Adrenal gland (tissue), 12 donors: ENCODE data around the gene EFNB1. TPM values are rescaled to one million over a fixed set of nuclear protein-coding genes. Genes with fewer than 3 reads are reported as not detected.
A peak's percentile ranks its signal among the peaks of the same experiment; 100 is the strongest.

Experiments used
- DNase-seq, 7 donors: peaks; one replicate each; pipeline ENCODE4 v3.0.0-alpha.2; 2019 to 2020
- H3K27ac ChIP-seq, 5 donors: fragments of 200-600 bp; sonication (generic) in 4 of 5; 1 replicate in 3 of 5; 2 replicates in 2 of 5; pipeline versions ENCODE4 v1.5.1 to v1.8.0; 2016 to 2020; ENCODE audit warnings: mild to moderate bottlenecking in 1 of 5
- H3K27me3 ChIP-seq: fragments of 200-600 bp; 2 replicates; pipeline ENCODE4 v1.8.0; 2021
- H3K36me3 ChIP-seq, 2 donors: fragments of 200-600 bp; replicated peaks in 1 of 2; 1 replicate in 1 of 2; 2 replicates in 1 of 2; pipeline versions ENCODE4 v1.5.1 to v1.8.0; 2018 to 2022
- H3K4me1 ChIP-seq, 2 donors: fragments of 200-600 bp; replicated peaks in 1 of 2; 1 replicate in 1 of 2; 2 replicates in 1 of 2; pipeline versions ENCODE4 v1.5.1 to v1.8.0; 2018 to 2021
- H3K4me3 ChIP-seq, 4 donors: fragments of 200-600 bp; sonication (generic) in 3 of 4; one replicate each; pipeline ENCODE4 v1.5.1; 2016 to 2018
- H3K9me3 ChIP-seq, 3 donors: fragments of 200-600 bp; sonication (generic) in 1 of 3; replicated peaks in 1 of 3; 1 replicate in 2 of 3; 2 replicates in 1 of 3; pipeline versions ENCODE4 v1.5.1 to v1.8.0; 2016 to 2021
- CTCF ChIP-seq, 6 experiments: fragments of 450-650 bp in 4 of 6; fragments of 200-600 bp in 2 of 6; sonication (generic) in 1 of 6; IDR thresholded peaks; 1 replicate in 5 of 6; 2 replicates in 1 of 6; pipeline versions ENCODE4 v1.5.1 to v1.8.0; 2016 to 2021; ENCODE audit warnings: antibody characterized with exemption in 6 of 6, mild to moderate bottlenecking in 2 of 6, moderate library complexity in 1 of 6
- POLR2A ChIP-seq, 2 donors: fragments of 450-650 bp; IDR thresholded peaks; one replicate each; pipeline ENCODE4 v1.6.1; 2017; ENCODE audit warnings: antibody characterized with exemption in 2 of 2, mild to moderate bottlenecking in 2 of 2, moderate library complexity in 1 of 2
- whole genome bisulfite sequencing, 4 donors: extraction: QIAGEN DNeasy Blood & Tissue Kit in 2 of 4; methylation state at CpG; one replicate each; pipeline versions ENCODE4 v1.1.5 to v1.1.7; 2013 to 2017; 5-methylcytosine and 5-hydroxymethylcytosine counted together
- intact Hi-C, 2 donors: fragments of 100-400 bp; cut with DNase I; formaldehyde crosslinking; loops; one replicate each; pipeline versions ENCODE4 v1.14.1 to v1.15.0; 2022 to 2023
- polyA plus RNA-seq, 3 donors: library from polyadenylated mRNA; stranded (reverse); fragments of 200-250 nt in 2 of 3; fragments of 350-450 nt in 1 of 3; fragmentation: Illumina TruSeq in 1 of 3; extraction: RNeasy Lipid Tissue Mini Kit (QIAGEN cat#74804) in 1 of 3; gene quantifications; one replicate each; pipeline ENCODE4 v1.2.3, GENCODE V29; 2013 to 2014
- total RNA-seq, 9 donors: library from RNA; depleted of rRNA in 4 of 9; stranded (reverse); fragments of >200 nt in 4 of 9; fragments of 120-200 nt in 1 of 9; fragmentation: NEBNext Ultra II Directional in 1 of 9; extraction: Animal tissue kit (Norgen Biotek cat#: 25700) in 1 of 9; gene quantifications; one replicate each; pipeline versions ENCODE4 v1.1.0 to v1.2.4, GENCODE V29; 2013 to 2023
- donor health status: healthy with polysubstance abuse.
- donor health status: Bipolar disorder and iron deficiency.
- donor health status: DM: yes; HTN: yes; CAD: no.
- donor health status: DM: no; HTN: no; CAD: no.
- donor health status: DM: no; HTN: no; CAD: no.
- donor health status: DM: yes; HTN: yes; CAD: no.

EFNB1 gene
- total and polyA plus RNA-seq, 12 donors, result 14.0 to 66.5 (median 40.5) TPM

DNA sequence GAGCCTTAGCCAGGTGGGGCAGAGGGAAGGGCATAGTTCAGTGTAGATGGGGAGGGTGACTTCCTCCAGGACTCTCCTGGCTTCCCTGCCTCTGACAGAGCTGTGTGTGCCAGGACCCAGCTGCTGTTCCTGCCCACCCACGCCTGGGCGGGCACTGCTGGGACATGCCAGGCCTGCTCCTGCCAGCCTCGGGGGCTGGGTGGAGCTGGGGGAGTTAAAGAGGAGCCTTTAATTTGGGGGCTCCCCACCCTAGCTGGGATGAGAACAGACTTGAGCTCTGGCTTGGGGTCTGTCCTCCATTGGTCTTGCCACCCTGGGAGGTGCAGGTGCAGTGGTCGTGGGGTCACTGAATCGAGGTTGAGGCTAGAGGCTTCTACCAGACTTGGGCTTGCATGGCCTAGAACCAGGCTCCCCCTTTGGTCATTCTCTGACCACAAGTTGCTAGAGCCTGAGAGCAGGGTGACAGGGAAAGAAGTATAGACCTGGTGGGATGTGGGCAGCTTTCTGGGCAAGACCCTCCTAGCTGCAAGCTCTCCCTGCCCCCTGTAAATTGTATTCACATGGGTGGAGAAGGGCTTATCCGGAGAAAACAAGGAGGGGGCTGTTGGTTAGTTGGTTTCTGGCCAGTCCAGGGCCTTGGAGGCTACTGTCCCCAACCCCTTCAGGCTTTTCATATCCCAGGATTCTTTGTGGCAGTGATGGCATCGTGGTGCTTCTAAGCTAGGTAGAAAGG is 5.7 kb downstream of the EFNB1 start:
- Histone ChIP-seq H3K4me1 (no peaks in the 10 kb centered on the region), H3K36me3 (no peaks in the 10 kb centered on the region), H3K27ac (no peak overlapping the region), H3K9me3 (no peaks in the 10 kb centered on the region), H3K27me3 (no peaks in the 10 kb centered on the region), H3K4me3 (no peak overlapping the region)
- intact Hi-C loops, result no loop called here
- DNase-seq, result peak in 4 of 7 donors; percentile 5 to 20 (median 12)
- TF ChIP-seq POLR2A (IDR thresholded peaks at IDR 0.05) (no peak), CTCF (IDR thresholded peaks at IDR 0.05) (no peak)
- 71 to 81% (median 77%) methylated on average over 4 to 7 of the region's 7 CpGs for WGBS, 4 donors

- H3K36me3 ChIP-seq, result no peaks in the 10 kb centered on the region
- WGBS, 4 donors, result 56 to 85% (median 75%) methylated on average over 3 of the region's 3 CpGs
- no peak overlapping the region for H3K4me3 ChIP-seq
- TF ChIP-seq POLR2A (IDR thresholded peaks at IDR 0.05) (no peak), CTCF (IDR thresholded peaks at IDR 0.05) (no peak)
- no peak overlapping the region for H3K27ac ChIP-seq
- DNase-seq, result peak in 2 of 7 donors; percentile 1 to 17
- intact Hi-C loops, result no loop called here
- no peaks in the 10 kb centered on the region for H3K9me3 ChIP-seq
- H3K27me3 ChIP-seq, result no peaks in the 10 kb centered on the region
- no peaks in the 10 kb centered on the region for H3K4me1 ChIP-seq
These were observed 6.3 kb downstream of the EFNB1 start for GRCh38 chrX:68835104-68835442.

GRCh38 chrX:68835468-68835867 is 6.6 kb downstream of the EFNB1 start:
- 70 to 85% (median 78%) methylated on average over 4 to 5 of the region's 5 CpGs for WGBS, 4 donors
- Histone ChIP-seq H3K27ac (no peak overlapping the region), H3K36me3 (peaks cover 0 to 3% of the 10 kb centered on the region in 2 donors), H3K27me3 (no peaks in the 10 kb centered on the region), H3K9me3 (no peaks in the 10 kb centered on the region), H3K4me1 (no peaks in the 10 kb centered on the region), H3K4me3 (no peak overlapping the region)
- intact Hi-C loops, result no loop called here
- TF ChIP-seq POLR2A (IDR thresholded peaks at IDR 0.05) (no peak), CTCF (IDR thresholded peaks at IDR 0.05) (no peak)
- peak in 4 of 7 donors; percentile 2 to 13 (median 4) for DNase-seq

GRCh38 chrX:68837119-68837518 is 8.3 kb downstream of the EFNB1 start:
- 32 to 72% (median 46%) methylated on average over 3 of the region's 3 CpGs for WGBS, 4 donors
- Histone ChIP-seq H3K4me3 (no peak overlapping the region), H3K36me3 (peaks cover 0 to 9% of the 10 kb centered on the region in 2 donors), H3K27me3 (no peaks in the 10 kb centered on the region), H3K9me3 (no peaks in the 10 kb centered on the region), H3K27ac (no peak overlapping the region), H3K4me1 (no peaks in the 10 kb centered on the region)
- DNase-seq, result peak in 1 of 7 donors; percentile 4
- TF ChIP-seq CTCF (IDR thresholded peaks at IDR 0.05) (no peak), POLR2A (IDR thresholded peaks at IDR 0.05) (no peak)
- intact Hi-C loops, result no loop called here
